AG04449 (cell line): ENCODE results near the gene MEIKIN.
"Not testable (repeated sequence)": the region's sequence is repeated elsewhere in the genome, so short reads cannot be mapped to it uniquely, and the experiment has no call there.

Experiments
- CTCF ChIA-PET: fragments of 350-600 bp; formaldehyde crosslinking; extraction: SDS; loops from one replicate; lab custom pipeline; 2021; ENCODE audit warnings: antibody characterized with exemption; lab: Yijun Ruan, JAX
- POLR2A ChIA-PET: fragments of 400-600, 350-600 bp; formaldehyde crosslinking; extraction: SDS; loops from one replicate; lab custom pipeline; 2020; ENCODE audit warnings: antibody characterized with exemption, inconsistent platforms; lab: Yijun Ruan, JAX
- DNase-seq: peaks from one replicate; pipeline ENCODE4 v3.0.0-alpha.2; 2010; ENCODE audit warnings: low read depth, low spot score
- H3K4me3 ChIP-seq: 2 replicates; pipeline ENCODE4 v1.5.1; 2011; ENCODE audit warnings: low read depth, mild to moderate bottlenecking, control low read depth, low read length
- TF ChIP-seq, protein P1 (sequence below): IDR thresholded peaks from one replicate; pipeline ENCODE4 v1.5.1; 2011; ENCODE audit warnings: mild to moderate bottlenecking, moderate library complexity, low read length, control low read depth, inconsistent platforms; ENCODE audit not compliant: insufficient read depth; ENCODE audit errors: missing control alignments

Gene MEIKIN

DNA sequence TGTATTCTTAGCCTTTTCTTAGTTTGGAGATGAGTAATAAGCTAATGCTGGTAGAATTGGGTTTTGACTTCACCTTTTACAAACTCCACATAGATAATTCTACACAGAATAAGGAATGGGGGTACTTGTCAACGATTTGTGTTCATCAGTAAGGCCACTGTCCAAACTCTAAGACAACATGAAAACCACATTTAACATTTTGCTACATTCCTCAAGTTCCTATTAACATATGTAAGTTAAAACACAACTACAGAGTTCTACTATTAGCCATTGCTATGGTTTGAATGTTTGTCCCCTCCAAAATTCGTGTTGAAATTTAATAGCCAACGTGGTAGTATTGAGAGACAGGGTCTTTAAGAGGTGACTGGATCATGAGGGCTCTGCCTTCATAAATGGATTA lies 31.9 kb downstream of the MEIKIN start:
- POLR2A ChIA-PET, result no interaction called here
- no peak overlapping the region for H3K4me3 ChIP-seq
- TF ChIP-seq, protein P1, sequence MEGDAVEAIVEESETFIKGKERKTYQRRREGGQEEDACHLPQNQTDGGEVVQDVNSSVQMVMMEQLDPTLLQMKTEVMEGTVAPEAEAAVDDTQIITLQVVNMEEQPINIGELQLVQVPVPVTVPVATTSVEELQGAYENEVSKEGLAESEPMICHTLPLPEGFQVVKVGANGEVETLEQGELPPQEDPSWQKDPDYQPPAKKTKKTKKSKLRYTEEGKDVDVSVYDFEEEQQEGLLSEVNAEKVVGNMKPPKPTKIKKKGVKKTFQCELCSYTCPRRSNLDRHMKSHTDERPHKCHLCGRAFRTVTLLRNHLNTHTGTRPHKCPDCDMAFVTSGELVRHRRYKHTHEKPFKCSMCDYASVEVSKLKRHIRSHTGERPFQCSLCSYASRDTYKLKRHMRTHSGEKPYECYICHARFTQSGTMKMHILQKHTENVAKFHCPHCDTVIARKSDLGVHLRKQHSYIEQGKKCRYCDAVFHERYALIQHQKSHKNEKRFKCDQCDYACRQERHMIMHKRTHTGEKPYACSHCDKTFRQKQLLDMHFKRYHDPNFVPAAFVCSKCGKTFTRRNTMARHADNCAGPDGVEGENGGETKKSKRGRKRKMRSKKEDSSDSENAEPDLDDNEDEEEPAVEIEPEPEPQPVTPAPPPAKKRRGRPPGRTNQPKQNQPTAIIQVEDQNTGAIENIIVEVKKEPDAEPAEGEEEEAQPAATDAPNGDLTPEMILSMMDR, result no peak
- no peak for DNase-seq
- CTCF ChIA-PET, result no interaction called here

DNA sequence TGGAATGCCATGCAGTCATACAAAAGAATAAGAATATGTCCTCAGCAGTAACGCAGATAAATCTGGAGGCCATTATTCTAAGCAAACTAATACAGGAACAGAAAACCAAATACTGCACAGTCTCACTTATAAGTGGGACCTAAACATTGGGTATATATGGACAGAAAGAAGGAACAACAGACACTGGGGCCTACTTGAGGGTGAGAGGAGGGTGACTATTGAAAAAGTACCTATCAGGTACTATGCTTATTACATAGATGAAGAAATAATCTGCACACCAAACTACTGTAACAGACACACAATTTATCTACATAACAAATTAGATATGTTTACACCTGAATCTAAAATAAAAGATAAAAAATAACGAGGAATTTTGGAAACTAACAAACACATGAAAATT lies 38.8 kb downstream of the MEIKIN start:
- ChIA-PET CTCF (no interaction called here), POLR2A (no interaction called here)
- TF ChIP-seq, protein P1, result no peak
- no peak for DNase-seq
- H3K4me3 ChIP-seq, result no peak overlapping the region

DNA sequence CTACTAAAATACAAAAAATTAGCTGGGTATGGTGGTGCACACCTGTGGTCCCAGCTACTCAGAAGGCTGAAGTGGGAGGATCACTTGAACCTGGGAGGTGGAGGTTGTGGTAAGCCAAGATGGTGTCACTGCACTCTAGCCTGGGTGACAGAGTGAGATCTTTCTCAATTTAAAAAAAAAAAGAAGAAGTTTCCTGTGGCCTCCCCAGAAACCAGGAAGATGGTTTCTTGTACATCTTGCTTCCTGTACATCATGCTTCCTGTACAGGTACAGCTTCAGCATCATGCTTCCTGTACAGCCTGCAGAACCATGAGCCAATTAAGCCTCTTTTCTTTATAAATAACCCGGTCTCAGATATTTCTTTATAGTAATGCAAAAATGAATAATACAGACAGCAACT lies 43.2 kb downstream of the MEIKIN start:
- H3K4me3 ChIP-seq, DNase-seq, POLR2A ChIA-PET, CTCF ChIA-PET: not testable (repeated sequence)

DNA sequence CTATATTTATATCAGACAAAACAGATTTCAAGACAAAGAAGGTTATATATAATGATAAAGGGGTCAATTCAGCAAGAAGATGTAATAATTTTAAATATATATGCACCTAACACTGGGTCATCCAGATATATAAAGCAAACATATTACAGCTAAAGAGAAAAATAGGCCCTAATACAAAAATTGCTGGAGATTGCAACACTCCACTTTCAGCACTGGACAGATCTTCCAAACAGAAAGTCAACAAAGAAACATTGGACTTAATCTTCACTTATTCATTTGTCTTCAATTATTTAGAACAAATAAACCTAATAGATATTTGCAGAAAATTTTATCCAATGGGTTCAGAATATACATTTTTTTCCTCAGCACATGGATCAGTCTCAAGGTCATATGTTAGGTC lies 45.8 kb downstream of the MEIKIN start:
- POLR2A ChIA-PET, result no interaction called here
- H3K4me3 ChIP-seq, result no peak overlapping the region
- TF ChIP-seq, protein P1, result no peak
- CTCF ChIA-PET, result no interaction called here
- no peak for DNase-seq

DNA sequence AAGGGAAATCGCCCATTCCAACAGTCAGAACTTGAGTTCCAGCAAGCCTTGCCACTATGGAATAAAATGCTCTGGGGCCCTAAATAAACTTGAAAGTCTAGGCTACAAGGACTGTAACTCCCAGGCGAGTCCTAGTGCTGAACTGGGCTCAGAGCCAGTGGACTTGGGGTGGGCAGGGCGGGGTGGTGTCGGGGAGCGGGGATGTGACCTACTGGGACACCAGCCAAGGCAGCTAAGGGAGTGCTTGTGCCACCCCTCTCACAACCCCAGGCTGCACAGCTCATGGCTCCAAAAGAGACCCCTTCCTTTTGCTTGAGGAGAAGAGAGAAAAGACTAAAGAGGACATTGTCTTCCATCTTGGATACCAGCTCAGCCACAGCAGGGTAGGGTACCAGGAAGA lies 61.5 kb downstream of the MEIKIN start:
- no peak for DNase-seq
- POLR2A ChIA-PET, result no interaction called here
- H3K4me3 ChIP-seq, result no peak overlapping the region
- CTCF ChIA-PET, result no interaction called here
- TF ChIP-seq, protein P1, result no peak

DNA sequence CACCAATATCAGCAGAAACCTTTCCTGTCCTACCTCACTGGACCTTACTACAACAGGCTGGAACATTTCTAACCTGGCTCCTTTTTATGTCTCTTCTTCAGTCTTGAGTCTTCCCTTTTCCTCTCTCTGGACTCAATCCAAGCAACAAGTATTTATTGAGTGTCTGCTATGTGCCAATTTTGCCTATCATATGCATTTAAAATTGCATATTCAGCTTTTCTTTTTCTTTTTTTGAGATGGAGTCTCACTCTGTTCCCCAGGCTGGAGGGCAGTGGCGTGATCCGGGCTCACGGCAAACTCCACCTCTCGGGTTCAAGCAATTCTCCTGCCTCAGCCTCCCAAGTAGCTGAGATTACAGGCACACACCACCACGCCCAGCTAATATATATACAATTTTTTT lies 65.8 kb downstream of the MEIKIN start:
- ChIA-PET POLR2A (no interaction called here), CTCF (no interaction called here)
- no peak overlapping the region for H3K4me3 ChIP-seq
- no peak for DNase-seq
- TF ChIP-seq, protein P1, result no peak

DNA sequence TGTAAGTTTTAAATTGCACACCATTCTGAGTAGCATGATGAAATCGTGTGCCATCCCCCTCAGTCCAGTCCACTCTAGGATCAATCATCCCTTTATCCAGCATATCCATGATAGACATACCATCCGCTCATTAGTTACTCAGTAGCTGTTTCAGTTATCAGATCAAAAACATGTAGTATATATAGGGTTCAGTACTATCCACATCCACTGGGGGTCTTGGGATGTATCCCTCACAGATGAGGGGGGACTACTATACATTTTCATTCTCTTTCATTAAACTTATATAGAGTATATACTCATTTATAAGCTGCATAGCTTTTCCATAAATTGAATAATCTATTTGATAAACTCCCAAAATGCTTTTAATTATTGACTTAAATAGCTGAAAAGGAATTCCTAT lies 67.6 kb downstream of the MEIKIN start:
- CTCF ChIA-PET, result no interaction called here

DNA sequence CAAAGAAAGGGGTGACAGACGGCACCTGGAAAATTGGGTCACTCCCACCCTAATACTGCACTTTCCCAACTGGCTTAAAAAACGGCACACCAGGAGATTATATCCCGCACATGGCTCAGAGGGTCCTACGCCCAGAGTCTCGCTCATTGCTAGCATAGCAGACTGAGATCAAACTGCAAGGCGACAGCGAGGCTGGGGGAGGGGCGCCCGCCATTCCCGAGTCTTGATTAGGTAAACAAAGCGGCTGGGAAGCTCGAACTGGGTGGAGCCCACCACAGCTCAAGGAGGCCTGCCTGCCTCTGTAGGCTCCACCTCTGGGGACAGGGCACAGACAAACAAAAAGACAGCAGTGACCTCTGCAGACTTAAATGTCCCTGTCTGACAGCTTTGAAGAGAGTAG lies 74.2 kb downstream of the MEIKIN start:
- DNase-seq, POLR2A ChIA-PET, H3K4me3 ChIP-seq, CTCF ChIA-PET: not testable (repeated sequence)

More for the DNA sequence above, 67.6 kb downstream of the MEIKIN start:
- POLR2A ChIA-PET, result no interaction called here
- TF ChIP-seq, protein P1, result no peak
- H3K4me3 ChIP-seq, result no peak overlapping the region
- no peak for DNase-seq
